Measurements from ENCODE around the gene ZNF346.

DNA sequence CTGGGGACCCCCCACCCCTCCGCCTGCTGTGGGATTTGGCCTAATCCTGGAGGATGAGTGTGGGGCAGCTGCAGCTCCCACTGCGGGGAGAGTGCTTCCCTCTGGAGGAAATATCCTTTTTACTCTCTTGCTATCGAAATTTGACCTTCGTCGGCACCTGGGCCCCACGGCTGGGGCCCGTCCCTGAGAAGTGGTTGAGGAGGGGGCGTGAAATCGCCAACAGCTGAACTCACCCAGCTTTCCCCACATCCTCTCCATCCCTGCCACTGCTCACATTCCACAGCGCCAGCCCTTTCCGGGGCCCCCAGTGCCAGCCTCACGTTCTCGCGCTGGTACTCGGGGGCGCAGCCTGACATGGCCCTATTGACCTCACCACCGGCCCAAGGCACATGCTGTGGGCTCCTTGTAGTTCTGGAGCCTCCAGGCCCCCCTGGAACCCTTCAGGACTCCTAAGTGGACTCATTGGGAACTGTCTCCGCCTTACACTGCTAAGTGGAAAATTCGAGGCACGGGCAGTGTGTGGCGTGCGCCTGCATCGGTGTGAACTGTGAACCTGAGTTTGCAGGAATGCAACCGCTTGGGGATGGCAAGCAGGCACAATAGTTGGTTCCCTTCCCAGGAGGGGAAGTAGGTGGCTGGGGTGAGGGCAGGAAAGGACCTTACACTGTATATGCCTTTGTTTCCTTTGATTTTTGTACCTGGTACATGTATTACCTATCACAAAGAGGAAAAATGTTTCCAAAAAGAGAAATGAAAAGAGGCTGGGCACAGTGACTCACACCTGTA, 83.4 kb downstream of the ZNF346 start:
- TF ChIP-seq, protein P1, sequence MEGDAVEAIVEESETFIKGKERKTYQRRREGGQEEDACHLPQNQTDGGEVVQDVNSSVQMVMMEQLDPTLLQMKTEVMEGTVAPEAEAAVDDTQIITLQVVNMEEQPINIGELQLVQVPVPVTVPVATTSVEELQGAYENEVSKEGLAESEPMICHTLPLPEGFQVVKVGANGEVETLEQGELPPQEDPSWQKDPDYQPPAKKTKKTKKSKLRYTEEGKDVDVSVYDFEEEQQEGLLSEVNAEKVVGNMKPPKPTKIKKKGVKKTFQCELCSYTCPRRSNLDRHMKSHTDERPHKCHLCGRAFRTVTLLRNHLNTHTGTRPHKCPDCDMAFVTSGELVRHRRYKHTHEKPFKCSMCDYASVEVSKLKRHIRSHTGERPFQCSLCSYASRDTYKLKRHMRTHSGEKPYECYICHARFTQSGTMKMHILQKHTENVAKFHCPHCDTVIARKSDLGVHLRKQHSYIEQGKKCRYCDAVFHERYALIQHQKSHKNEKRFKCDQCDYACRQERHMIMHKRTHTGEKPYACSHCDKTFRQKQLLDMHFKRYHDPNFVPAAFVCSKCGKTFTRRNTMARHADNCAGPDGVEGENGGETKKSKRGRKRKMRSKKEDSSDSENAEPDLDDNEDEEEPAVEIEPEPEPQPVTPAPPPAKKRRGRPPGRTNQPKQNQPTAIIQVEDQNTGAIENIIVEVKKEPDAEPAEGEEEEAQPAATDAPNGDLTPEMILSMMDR (IDR thresholded peaks at IDR 0.05), result no peak
- TF ChIP-seq POLR2A (IDR thresholded peaks at IDR 0.05; ENCODE audit: low read depth) (no peak), EP300 (IDR thresholded peaks at IDR 0.05) (no peak), POLR2AphosphoS5 (IDR thresholded peaks at IDR 0.05) (no peak)
